Upper lobe of right lung (tissue), 1 donor: ENCODE data around the gene SP7. TPM values are rescaled to one million over a fixed set of nuclear protein-coding genes. Genes with fewer than 3 reads are reported as not detected.

Experiments
- ATAC-seq: fragments of 200-7000 bp; cut with Tn5 transposase; one replicate; pipeline ENCODE4 v1.9.1; 2020; ENCODE audit warnings: mild to moderate bottlenecking, moderate library complexity
- DNase-seq: peaks from one replicate; pipeline ENCODE4 v3.0.0-alpha.2; 2020
- H3K27ac ChIP-seq: fragments of 200-600 bp; one replicate; pipeline ENCODE4 v1.8.0; 2022
- H3K27me3 ChIP-seq: fragments of 200-600 bp; one replicate; pipeline ENCODE4 v1.8.0; 2022; ENCODE audit warnings: mild to moderate bottlenecking
- H3K36me3 ChIP-seq: fragments of 200-600 bp; one replicate; pipeline ENCODE4 v1.8.0; 2022
- H3K4me1 ChIP-seq: fragments of 200-600 bp; one replicate; pipeline ENCODE4 v1.8.0; 2022
- H3K4me3 ChIP-seq: fragments of 200-600 bp; one replicate; pipeline ENCODE4 v1.8.0; 2022; ENCODE audit warnings: mild to moderate bottlenecking
- H3K9me3 ChIP-seq: fragments of 200-600 bp; one replicate; pipeline ENCODE4 v1.8.0; 2022
- CTCF ChIP-seq: fragments of 200-600 bp; IDR thresholded peaks from one replicate; pipeline ENCODE4 v1.8.0; 2022; ENCODE audit warnings: antibody characterized with exemption
- intact Hi-C: fragments of 100-400 bp; cut with DNase I; formaldehyde crosslinking; loops from one replicate; pipeline ENCODE4 v1.11.0; 2022
- total RNA-seq: library from RNA; stranded (reverse); fragmentation: NEBNext Ultra II Directional; extraction: Animal tissue kit (Norgen Biotek cat#: 25700); gene quantifications from one replicate; pipeline ENCODE4 v1.2.1, GENCODE V29; 2021
- donor health status: DM: no; HTN: yes; CAD: no; lungs with severe emphysema.

SP7 gene
- total RNA-seq, 1 donor from 2014 or later = not detected

GRCh38 chr12:53288322-53288721 lies 47.8 kb downstream of the SP7 start:
- H3K27me3 ChIP-seq = no peaks in the 10 kb centered on the region
- intact Hi-C loops = loop anchor here (10.0 kb wide), 1 partner anchor 74 kb away; no protein-coding TSS in a partner anchor

GRCh38 chr12:53287741-53288216 lies 48.4 kb downstream of the SP7 start:
- H3K9me3 ChIP-seq = no peaks in the 10 kb centered on the region
- no peaks in the 10 kb centered on the region for H3K4me1 ChIP-seq
- no peak overlapping the region for H3K4me3 ChIP-seq
- H3K36me3 ChIP-seq = no peaks in the 10 kb centered on the region
- peak; percentile 63 for TF ChIP-seq CTCF
- H3K27me3 ChIP-seq = no peaks in the 10 kb centered on the region
- intact Hi-C loops = loop anchor here (10.0 kb wide), 1 partner anchor 73 kb away; no protein-coding TSS in a partner anchor
- DNase-seq = peak; percentile 79
- H3K27ac ChIP-seq = no peak overlapping the region
- peak; percentile 87 for ATAC-seq

More at GRCh38 chr12:53288322-53288721, 47.8 kb downstream of the SP7 start:
- Histone ChIP-seq H3K9me3 (no peaks in the 10 kb centered on the region), H3K4me3 (no peak overlapping the region), H3K4me1 (no peaks in the 10 kb centered on the region), H3K27ac (no peak overlapping the region), H3K36me3 (no peaks in the 10 kb centered on the region)
- DNase-seq (no peak), ATAC-seq (no peak)
- TF ChIP-seq CTCF = no peak

- Histone ChIP-seq H3K36me3 (no peaks in the 10 kb centered on the region), H3K4me1 (no peaks in the 10 kb centered on the region), H3K27ac (no peak overlapping the region), H3K4me3 (no peak overlapping the region), H3K27me3 (no peaks in the 10 kb centered on the region), H3K9me3 (no peaks in the 10 kb centered on the region)
- TF ChIP-seq CTCF = no peak
- ATAC-seq = no peak
- no peak for DNase-seq
- intact Hi-C loops = loop anchor here (10.0 kb wide), 1 partner anchor 72 kb away; no protein-coding TSS in a partner anchor
Observed at GRCh38 chr12:53286448-53286847, 49.7 kb downstream of the SP7 start.

- no peak for ATAC-seq
- no peak for DNase-seq
- intact Hi-C loops = loop anchor here (10.0 kb wide), 1 partner anchor 65 kb away; no protein-coding TSS in a partner anchor
- Histone ChIP-seq H3K36me3 (no peaks in the 10 kb centered on the region), H3K4me3 (no peak overlapping the region), H3K27me3 (no peaks in the 10 kb centered on the region), H3K27ac (no peak overlapping the region), H3K4me1 (no peaks in the 10 kb centered on the region), H3K9me3 (no peaks in the 10 kb centered on the region)
- TF ChIP-seq CTCF = no peak
Observed at GRCh38 chr12:53279888-53280498, 56.2 kb downstream of the SP7 start.

GRCh38 chr12:53279283-53279869 lies 56.8 kb downstream of the SP7 start:
- H3K4me1 ChIP-seq = no peaks in the 10 kb centered on the region
- TF ChIP-seq CTCF = no peak
- no peak overlapping the region for H3K4me3 ChIP-seq
- intact Hi-C loops = no loop called here
- ATAC-seq = no peak
- H3K9me3 ChIP-seq = no peaks in the 10 kb centered on the region
- no peaks in the 10 kb centered on the region for H3K36me3 ChIP-seq
- no peak overlapping the region for H3K27ac ChIP-seq
- no peaks in the 10 kb centered on the region for H3K27me3 ChIP-seq
- no peak for DNase-seq
